Mammary epithelial cell (primary cell): ENCODE data around the gene RNF5.

Experiments
- EZH2 ChIP-seq: IDR thresholded peaks from 2 replicates; pipeline ENCODE4 v1.6.1; 2012; ENCODE audit warnings: low read length, inconsistent platforms, borderline replicate concordance
- TF ChIP-seq, protein P1 (sequence below), 2 donors: IDR thresholded peaks in 1 of 2; conservative IDR thresholded peaks in 1 of 2; 2 replicates each; pipeline ENCODE4 v1.5.1; 2011 to 2012; ENCODE audit warnings: inconsistent platforms in 2 of 2, low read length in 2 of 2, mild to moderate bottlenecking in 2 of 2, control low read depth in 1 of 2, low read depth in 1 of 2; ENCODE audit not compliant: insufficient read depth in 1 of 2; ENCODE audit errors: extremely low read depth in 1 of 2

DNA sequence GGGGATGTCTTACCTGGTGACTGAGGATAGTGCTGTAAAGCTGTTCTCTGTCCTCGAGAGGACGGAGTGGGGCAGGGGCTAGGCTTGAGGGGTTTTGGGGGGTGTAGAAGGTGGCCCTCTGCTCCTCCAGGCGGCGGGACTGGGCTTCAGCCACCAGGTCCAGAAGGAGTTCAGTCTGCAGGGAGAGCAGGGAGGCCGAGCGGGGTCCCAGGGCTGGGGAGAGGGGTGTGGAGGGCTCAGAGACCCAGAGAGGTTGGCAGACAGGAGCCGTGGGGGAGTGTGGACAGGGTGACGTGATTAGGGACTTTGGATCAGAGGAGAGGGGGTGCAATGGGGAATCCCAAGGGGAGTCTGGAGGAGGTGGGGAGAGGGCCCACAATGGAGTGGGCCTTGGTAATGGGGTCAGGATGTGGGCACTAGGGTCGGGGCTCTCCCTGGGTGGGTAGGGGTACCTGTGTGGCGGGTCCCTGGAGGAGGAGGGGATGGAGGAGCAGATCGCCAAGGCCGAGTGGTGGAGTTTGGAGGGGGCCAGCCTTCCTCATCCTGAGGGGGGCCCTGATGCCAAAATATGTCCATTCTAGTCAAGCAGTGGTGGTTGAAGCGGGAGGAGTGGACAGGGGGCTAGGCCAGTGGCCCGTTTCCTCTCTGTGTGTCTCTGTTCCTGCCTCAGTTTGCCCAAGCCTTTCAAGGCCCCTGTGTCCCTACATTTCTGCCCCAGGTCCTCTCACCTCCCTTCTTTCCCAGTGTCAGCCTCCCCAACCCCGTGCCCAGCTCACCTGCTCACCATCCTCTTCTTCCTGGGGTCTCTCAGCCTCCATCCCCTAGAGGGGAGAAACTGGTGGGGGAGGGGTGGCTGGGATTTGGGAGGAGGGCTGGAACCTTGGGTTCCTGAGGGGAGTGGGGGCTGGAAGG is 13.7 kb downstream of the RNF5 start:
- TF ChIP-seq, protein P1, sequence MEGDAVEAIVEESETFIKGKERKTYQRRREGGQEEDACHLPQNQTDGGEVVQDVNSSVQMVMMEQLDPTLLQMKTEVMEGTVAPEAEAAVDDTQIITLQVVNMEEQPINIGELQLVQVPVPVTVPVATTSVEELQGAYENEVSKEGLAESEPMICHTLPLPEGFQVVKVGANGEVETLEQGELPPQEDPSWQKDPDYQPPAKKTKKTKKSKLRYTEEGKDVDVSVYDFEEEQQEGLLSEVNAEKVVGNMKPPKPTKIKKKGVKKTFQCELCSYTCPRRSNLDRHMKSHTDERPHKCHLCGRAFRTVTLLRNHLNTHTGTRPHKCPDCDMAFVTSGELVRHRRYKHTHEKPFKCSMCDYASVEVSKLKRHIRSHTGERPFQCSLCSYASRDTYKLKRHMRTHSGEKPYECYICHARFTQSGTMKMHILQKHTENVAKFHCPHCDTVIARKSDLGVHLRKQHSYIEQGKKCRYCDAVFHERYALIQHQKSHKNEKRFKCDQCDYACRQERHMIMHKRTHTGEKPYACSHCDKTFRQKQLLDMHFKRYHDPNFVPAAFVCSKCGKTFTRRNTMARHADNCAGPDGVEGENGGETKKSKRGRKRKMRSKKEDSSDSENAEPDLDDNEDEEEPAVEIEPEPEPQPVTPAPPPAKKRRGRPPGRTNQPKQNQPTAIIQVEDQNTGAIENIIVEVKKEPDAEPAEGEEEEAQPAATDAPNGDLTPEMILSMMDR (conservative IDR thresholded peaks at IDR 0.05 in 1 of 2, IDR thresholded peaks at IDR 0.05 in 1 of 2; ENCODE audit: extremely low read depth in 1 of 2, insufficient read depth in 1 of 2, low read depth in 1 of 2, low read length in 2 of 2), result no peak
- TF ChIP-seq EZH2, result no peak
